T-helper 9 cell (primary cell): ENCODE measurements around the gene FAAH.
"Not testable (repeated sequence)": the region's sequence is repeated elsewhere in the genome, so short reads cannot be mapped to it uniquely, and the experiment has no call there.

Source experiments
- DNase-seq: peaks from one replicate; pipeline ENCODE4 v3.0.0-alpha.2; 2020
- total RNA-seq, 2 donors: gene quantifications; one replicate each; lab custom pipeline; 2026; lab: John Stamatoyannopoulos, UW

The FAAH gene
- 5.1 to 7.8 reads per million in 2 donors for total RNA-seq

DNA sequence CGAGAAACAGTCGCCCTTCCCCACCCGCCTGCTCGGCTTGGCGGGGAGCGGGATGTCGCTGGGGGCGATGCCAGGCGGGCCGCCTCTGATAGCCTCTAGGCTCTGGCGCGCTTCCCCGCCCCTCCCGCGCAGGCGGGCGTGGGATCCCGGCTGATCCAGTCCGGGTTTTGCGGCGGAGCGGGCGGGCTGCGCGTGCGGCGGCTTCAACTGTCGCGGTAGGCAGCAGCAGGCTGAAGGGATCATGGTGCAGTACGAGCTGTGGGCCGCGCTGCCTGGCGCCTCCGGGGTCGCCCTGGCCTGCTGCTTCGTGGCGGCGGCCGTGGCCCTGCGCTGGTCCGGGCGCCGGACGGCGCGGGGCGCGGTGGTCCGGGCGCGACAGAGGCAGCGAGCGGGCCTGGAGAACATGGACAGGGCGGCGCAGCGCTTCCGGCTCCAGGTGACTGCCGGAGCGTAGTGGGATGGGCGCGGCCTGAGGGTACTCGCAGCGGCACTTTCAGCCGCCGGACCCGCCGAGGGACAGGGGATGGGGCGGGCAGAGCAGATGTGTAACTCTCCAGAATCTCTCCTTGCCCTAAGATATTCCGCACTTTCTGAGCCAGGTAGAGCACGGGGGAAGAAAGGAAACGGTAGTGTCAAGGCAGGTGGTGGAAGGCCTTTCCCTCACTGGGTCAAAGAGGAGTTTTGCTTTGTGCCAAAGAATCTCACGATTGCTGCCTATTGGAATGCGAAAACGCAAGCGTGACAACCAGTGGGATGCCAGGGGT is at the start of gene FAAH:
TSS of gene FAAH (plus strand) at position 210 of the 764 bp plus-strand sequence. CDS start at position 242, 32 bp downstream.
- no peak for DNase-seq

- no peak for DNase-seq
Observed at GRCh38 chr1:46344481-46344880, 49.6 kb upstream of the FAAH start.

- no peak for DNase-seq
Observed at GRCh38 chr1:46345281-46345680, 48.8 kb upstream of the FAAH start.

DNA sequence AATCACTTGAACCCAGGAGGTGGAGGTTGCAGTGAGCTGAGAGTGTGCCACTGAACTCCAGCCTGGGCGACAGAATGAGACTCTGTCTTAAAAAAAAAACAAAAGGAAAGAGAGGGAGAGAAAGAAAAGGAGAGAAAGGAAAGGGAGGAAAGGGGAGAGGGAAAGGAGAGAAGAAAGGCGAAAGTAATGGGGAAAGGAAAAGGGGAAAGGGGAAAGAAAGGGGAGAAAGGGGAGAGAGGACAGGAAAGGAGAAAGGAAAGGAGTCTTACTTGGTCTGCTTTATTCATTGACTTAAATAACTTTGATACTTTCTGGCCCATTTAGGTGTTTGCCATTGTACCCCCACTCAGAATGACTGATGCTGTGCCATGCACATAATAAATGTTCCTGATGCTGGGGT is 41.8 kb upstream of the FAAH start:
- no peak for DNase-seq

DNA sequence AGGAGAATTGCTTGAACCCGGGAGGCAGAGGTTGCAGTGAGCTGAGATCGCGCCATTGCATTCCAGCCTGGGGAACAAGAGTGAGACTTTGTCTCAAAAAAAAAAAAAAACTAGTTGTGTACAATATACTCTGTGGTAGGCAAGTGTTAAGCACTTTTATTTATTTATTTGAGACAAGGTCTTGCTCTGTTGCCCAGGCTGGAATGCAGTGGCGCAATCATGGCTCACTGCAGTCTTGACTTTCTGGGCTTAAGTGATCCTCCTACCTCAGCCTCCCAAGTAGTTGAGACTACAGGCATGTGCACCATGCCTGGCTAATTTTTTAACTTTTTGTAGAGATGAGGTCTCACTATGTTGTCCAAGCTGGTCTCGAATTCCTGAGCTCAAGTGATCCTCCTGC is 38.2 kb upstream of the FAAH start:
- not testable (repeated sequence) for DNase-seq

DNA sequence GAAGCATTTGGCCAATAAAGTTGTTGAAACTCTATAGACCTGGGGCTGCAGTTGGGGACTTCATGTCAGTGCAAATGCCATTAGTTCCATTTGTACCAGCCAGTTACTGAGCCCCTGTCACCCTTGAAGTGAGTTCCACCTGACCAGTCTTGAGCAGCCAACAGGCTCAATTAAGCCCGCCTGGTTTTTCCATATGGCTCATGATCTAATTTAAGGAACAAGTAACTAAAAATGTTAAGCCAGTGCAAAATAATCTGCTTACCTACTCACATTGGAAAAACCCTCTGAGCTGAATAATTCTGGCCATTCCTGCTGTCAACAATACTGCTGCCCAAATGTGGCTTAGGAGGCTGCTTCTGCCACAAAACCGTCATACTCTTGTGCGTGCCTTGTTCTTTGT is 32.0 kb upstream of the FAAH start:
- DNase-seq = no peak

- DNase-seq = no peak
Observed at GRCh38 chr1:46363121-46363520, 31.0 kb upstream of the FAAH start.

DNA sequence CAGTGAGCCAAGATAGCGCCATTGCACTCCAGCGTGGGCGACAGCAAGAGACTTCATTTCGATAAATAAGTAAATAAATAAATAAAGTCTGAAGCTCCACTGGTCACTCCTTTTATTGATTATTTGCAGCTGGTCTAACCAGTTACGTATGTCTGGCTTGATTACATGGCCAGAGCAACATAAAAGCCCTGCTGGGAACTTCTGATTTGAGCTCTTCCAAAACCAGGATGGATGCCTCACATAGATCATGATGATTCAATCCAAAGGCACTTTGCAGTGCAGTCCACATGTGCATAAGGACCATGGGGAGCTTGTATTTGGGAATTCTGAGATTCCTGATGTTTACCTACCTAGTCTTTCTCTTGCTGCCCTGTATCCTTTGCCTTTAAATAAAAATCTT is 29.5 kb upstream of the FAAH start:
- DNase-seq = no peak

GRCh38 chr1:46365796-46366195 is 28.3 kb upstream of the FAAH start:
- DNase-seq = not testable (repeated sequence)

- no peak for DNase-seq
Observed at GRCh38 chr1:46367072-46367471, 27.0 kb upstream of the FAAH start.

DNA sequence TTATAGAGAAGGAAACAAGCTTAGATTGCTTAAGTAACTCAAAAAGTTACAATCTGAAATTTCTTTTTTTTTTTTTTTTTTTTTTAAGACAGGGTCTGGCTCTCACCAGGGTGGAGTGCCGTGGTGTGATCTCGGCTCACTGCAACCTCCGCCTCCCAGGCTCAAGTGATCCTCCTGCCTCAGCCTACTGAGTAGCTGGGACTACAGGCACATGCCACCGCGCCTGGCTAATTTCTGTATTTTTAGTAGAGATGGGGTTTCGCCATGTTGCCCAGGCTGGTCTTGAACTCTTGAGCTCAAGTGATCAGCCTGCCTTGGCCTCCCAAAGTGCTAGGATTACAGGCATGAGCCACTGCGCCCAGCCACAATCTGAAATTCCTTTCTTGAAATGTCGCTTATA is 26.4 kb upstream of the FAAH start:
- DNase-seq = not testable (repeated sequence)

- DNase-seq = no peak
Observed at GRCh38 chr1:46368791-46369190, 25.3 kb upstream of the FAAH start.

GRCh38 chr1:46369542-46370213 is 24.4 kb upstream of the FAAH start:
- no peak for DNase-seq

GRCh38 chr1:46370214-46370633 is 23.9 kb upstream of the FAAH start:
- no peak for DNase-seq

DNA sequence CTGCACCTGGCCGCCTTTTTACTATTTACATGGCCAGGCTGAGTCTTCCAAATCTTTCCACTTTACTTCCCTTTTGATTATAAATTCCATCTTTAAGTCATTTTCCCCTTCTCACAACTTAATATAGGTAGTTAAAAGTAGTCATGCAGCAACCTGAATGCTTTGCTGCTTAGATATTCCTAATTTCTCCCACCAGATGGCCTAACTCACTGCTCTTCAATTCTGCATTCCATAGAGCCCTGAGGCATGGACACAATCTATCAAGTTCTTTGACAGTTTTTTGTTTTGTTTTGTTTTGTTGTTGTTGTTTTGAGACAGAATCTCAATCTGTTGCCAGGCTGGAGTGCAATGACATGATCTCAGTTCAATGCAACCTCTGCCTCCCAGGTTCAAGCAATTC is 21.7 kb upstream of the FAAH start:
- DNase-seq = no peak

DNA sequence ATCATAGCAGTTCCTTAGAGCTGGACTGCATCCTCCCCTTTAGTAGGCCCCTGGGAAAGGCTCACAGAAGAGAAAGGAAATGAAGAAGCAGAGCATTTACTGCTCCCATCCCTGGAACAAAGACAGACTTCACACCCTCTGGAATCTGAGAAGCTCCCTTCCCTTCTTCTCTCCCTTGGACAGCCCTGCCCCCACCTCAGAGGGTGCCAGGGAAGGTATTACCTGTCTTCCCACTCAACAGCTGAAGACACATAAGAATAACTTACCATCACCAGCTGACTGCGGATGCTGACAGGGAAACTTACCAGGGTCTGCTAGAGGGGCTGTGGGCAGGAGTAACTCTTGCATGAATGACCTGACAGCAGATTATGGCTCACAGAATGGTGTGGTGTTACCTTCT is 14.1 kb upstream of the FAAH start:
- no peak for DNase-seq

- DNase-seq = no peak
Observed at GRCh38 chr1:46380508-46380907, 13.6 kb upstream of the FAAH start.

GRCh38 chr1:46393510-46393909 is 607 bp upstream of the FAAH start:
- no peak for DNase-seq

DNA sequence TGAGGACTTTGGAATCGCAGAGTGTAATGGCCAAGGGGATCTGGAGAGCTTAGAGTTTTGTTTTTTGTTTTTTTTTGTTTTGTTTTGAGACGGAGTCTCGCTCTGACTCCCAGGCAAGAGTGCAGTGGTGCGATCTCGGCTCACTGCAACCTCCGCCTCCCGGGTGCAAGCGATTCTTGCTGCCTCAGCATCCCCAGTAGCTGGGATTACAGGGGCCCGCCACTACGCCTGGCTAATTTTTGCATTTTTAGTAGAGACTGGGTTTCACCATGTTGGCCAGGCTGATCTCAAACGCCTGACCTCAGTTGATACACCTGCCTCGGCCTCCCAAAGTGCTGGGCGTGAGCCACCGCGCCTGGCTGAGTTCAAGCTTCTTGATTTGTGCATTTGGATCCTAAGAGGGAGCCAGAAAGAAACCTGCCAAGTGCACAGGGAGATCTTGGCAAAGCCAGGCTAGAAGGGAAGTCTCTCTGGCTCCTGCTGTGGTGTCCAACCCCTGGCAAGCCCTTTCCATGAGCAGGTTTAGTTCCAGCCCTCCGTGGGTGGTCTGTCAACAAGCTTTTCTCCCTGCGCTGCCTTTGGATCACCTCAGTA is 852 bp downstream of the FAAH start:
- no peak for DNase-seq

- DNase-seq = no peak
Observed at GRCh38 chr1:46396441-46397398, 2.6 kb downstream of the FAAH start.

- DNase-seq = no peak
Observed at GRCh38 chr1:46399307-46399706, 5.2 kb downstream of the FAAH start.

DNA sequence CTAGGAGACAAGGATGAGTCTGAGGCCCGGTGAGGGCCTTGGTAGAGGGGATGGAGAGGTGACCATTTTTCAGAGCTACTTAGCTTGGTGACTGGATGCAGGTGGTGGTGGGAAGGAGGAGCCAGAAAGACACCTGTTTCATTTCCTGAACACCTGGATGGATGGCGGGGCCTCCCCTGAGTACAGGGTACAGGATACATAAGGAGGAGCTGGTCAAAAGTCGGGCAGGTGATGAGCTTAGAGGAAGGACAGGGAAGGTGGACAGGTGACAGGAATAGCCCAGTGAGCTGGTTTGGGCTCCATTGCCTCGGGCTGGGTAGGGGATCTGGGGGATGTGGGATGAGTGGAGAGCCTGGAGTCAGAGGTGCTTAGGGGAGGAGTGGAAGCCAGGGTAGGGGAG is 6.3 kb downstream of the FAAH start:
- DNase-seq = no peak
